Lung (tissue), 12 donors: ENCODE results near the gene CRYM. TPM values are rescaled to one million over a fixed set of nuclear protein-coding genes. Genes with fewer than 3 reads are reported as not detected.

Experiments
- ATAC-seq: fragments of 200-7000 bp; cut with Tn5 transposase; one replicate; pipeline ENCODE4 v1.9.1; 2020; ENCODE audit warnings: moderate number of reproducible peaks; ENCODE audit not compliant: insufficient read depth, low FRiP score
- DNase-seq, 3 donors: peaks; one replicate each; pipeline ENCODE4 v3.0.0-alpha.2; 2013 to 2017
- H3K27ac ChIP-seq, 2 donors: one replicate each; pipeline ENCODE4 v1.5.1; 2013; ENCODE audit warnings: mild to moderate bottlenecking in 2 of 2, moderate library complexity in 2 of 2, control low read depth in 1 of 2, inconsistent platforms in 1 of 2, low read depth in 1 of 2, low read length in 1 of 2
- H3K27me3 ChIP-seq, 3 donors: one replicate each; pipeline ENCODE4 v1.5.1; 2013; ENCODE audit warnings: low read length in 2 of 3; ENCODE audit not compliant: control insufficient read depth in 3 of 3, insufficient read depth in 3 of 3
- H3K36me3 ChIP-seq, 4 donors: one replicate each; pipeline ENCODE4 v1.5.1; 2013; ENCODE audit warnings: low read length in 4 of 4, mild to moderate bottlenecking in 1 of 4, moderate library complexity in 1 of 4; ENCODE audit not compliant: control insufficient read depth in 4 of 4, insufficient read depth in 4 of 4
- H3K4me1 ChIP-seq, 5 donors: one replicate each; pipeline ENCODE4 v1.5.1; 2013; ENCODE audit warnings: low read length in 5 of 5, mild to moderate bottlenecking in 2 of 5, moderate library complexity in 1 of 5; ENCODE audit not compliant: control insufficient read depth in 5 of 5, insufficient read depth in 5 of 5
- H3K4me3 ChIP-seq: one replicate; pipeline ENCODE4 v1.5.1; 2013; ENCODE audit warnings: mild to moderate bottlenecking, control low read depth, moderate library complexity
- H3K9ac ChIP-seq, 2 donors: one replicate each; pipeline ENCODE4 v1.5.1; 2013; ENCODE audit warnings: low read length in 2 of 2, control low read depth in 1 of 2; ENCODE audit not compliant: insufficient read depth in 1 of 2
- H3K9me3 ChIP-seq, 4 donors: one replicate each; pipeline ENCODE4 v1.5.1; 2013; ENCODE audit warnings: low read length in 3 of 4, mild to moderate bottlenecking in 1 of 4, moderate library complexity in 1 of 4; ENCODE audit not compliant: control insufficient read depth in 4 of 4, insufficient read depth in 3 of 4
- WGBS, 2 donors: extraction: QIAGEN DNeasy Blood & Tissue Kit; methylation state at CpG; one replicate each; pipeline ENCODE4 v1.1.7; 2013; 5-methylcytosine and 5-hydroxymethylcytosine counted together
- polyA plus RNA-seq, 2 donors: library from polyadenylated mRNA; stranded (reverse); fragments of 200-250 nt; gene quantifications; one replicate each; pipeline ENCODE4 v1.2.1, GENCODE V29; 2013
- total RNA-seq, 2 donors: library from RNA; depleted of rRNA in 1 of 2; stranded (reverse); fragments of >200 nt in 1 of 2; gene quantifications; one replicate each; pipeline ENCODE4 v1.2.1, GENCODE V29; 2014 to 2021
- TF ChIP-seq, protein P1 (sequence below): IDR thresholded peaks from 2 replicates; pipeline ENCODE4 v1.5.1; 2012; ENCODE audit warnings: mild to moderate bottlenecking; ENCODE audit errors: control extremely low read depth, extremely low read depth
- donor health status: control.
- donor health status: control.
- donor health status: Bipolar disorder and iron deficiency.
- donor health status: healthy.
- donor health status: DM: yes; HTN: yes; CAD: no.

Gene CRYM
- total and polyA plus RNA-seq, 4 donors: 5.4 to 11.9 (median 9.3) TPM

DNA sequence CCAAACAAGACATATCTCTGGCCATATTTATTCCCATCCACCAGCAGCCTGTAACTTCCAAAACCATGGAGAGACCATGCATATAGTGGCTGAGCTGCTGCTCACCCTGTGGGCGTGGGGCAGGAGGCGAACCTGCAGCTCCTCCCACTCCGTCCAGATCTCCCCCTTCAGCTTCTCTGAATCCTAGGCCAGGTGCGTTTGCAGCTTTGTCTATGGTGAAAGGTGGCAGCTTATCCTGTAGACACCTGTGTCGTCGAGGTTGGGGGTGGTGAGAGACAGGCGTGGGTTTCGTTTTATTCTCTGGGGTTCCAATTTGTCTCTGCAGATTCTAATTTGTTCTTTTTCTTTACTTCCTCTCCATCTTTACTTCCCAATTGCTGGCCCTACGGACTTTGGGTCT is 54.3 kb downstream of the CRYM start:
- no peak overlapping the region for H3K9ac ChIP-seq
- H3K27me3 ChIP-seq: peaks cover 0 to 2% (median 0%) of the 10 kb centered on the region in 3 donors
- DNase-seq (no peak), ATAC-seq (no peak)
- TF ChIP-seq, protein P1, sequence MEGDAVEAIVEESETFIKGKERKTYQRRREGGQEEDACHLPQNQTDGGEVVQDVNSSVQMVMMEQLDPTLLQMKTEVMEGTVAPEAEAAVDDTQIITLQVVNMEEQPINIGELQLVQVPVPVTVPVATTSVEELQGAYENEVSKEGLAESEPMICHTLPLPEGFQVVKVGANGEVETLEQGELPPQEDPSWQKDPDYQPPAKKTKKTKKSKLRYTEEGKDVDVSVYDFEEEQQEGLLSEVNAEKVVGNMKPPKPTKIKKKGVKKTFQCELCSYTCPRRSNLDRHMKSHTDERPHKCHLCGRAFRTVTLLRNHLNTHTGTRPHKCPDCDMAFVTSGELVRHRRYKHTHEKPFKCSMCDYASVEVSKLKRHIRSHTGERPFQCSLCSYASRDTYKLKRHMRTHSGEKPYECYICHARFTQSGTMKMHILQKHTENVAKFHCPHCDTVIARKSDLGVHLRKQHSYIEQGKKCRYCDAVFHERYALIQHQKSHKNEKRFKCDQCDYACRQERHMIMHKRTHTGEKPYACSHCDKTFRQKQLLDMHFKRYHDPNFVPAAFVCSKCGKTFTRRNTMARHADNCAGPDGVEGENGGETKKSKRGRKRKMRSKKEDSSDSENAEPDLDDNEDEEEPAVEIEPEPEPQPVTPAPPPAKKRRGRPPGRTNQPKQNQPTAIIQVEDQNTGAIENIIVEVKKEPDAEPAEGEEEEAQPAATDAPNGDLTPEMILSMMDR: no peak
- no peak overlapping the region for H3K4me3 ChIP-seq
- H3K9me3 ChIP-seq: no peaks in the 10 kb centered on the region
- H3K4me1 ChIP-seq: no peaks in the 10 kb centered on the region
- H3K36me3 ChIP-seq: no peaks in the 10 kb centered on the region
- 72 to 81% methylated on average over 9 of the region's 9 CpGs for WGBS, 2 donors
- H3K27ac ChIP-seq: no peak overlapping the region

DNA sequence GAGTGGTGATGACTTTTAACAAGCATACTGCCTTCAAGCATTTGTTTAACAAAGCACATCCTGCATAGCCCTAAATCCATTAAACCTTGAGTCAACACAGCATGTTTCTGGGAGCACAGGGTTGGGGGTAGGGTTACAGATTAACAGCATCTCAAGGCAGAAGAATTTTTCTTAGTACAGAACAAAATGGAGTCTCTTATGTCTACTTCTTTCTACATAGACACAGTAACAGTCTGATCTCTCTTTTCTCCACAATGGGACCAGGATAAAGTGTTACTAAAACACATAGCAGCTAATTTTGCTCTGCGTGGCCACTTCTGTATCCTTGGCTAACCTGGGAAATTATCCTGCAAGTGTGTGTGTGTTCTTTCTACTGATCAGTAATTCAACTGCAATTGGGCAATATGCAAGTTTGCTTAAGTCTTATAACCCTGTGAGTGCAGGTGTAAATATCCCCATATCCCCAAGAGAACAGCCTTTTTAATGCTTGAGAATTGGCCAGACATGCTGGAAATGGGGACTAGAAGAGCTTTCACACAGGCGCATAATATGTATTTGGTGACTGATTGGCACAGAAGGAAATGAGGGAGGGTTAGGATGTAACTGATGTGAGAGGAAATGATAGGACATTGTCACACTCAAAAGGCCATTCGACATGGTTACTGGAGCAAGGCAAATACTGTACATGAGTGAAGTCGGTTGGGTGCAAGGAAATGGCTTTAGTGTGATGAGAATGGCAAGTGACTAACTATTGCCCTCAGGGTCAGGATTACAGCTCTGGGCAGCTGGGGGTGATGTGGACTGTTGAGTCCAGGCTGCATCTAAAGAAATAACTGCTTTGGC is 55.4 kb downstream of the CRYM start:
- H3K9me3 ChIP-seq: no peaks in the 10 kb centered on the region
- H3K4me3 ChIP-seq: no peak overlapping the region
- DNase-seq (peak in 1 of 3 donors; percentile 16), ATAC-seq (peak; percentile 34)
- peaks cover 0 to 2% (median 0%) of the 10 kb centered on the region in 3 donors for H3K27me3 ChIP-seq
- H3K4me1 ChIP-seq: no peaks in the 10 kb centered on the region
- WGBS, 2 donors: 51 to 68% methylated on average over 4 of the region's 4 CpGs
- H3K36me3 ChIP-seq: no peaks in the 10 kb centered on the region
- H3K9ac ChIP-seq: no peak overlapping the region
- peak overlapping the region in 1 of 2 donors; percentile 33 for H3K27ac ChIP-seq
- TF ChIP-seq, protein P1: no peak

DNA sequence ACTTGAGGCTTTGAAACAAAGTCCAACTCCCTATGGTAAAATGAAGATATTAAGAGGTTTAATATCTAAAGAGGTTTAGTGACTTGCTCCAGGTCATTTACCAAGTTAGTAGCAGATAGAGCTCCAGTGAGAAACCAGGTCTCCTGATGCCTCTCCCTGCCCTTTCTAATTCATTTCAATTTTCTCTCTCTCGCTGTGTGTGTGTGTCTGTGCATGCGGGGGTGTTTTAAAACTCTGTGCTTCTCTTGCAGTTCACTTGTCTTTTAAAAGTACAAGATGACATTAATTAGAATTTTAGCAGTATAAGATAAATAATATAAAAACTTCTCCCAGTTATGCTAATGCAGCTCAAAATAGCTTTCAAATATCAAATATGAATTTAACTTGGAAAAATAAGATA is 58.5 kb downstream of the CRYM start:
- Histone ChIP-seq H3K27ac (no peak overlapping the region), H3K9ac (no peak overlapping the region), H3K36me3 (no peaks in the 10 kb centered on the region), H3K4me1 (no peaks in the 10 kb centered on the region), H3K4me3 (no peak overlapping the region), H3K27me3 (peaks cover 0 to 2% (median 0%) of the 10 kb centered on the region in 3 donors), H3K9me3 (no peaks in the 10 kb centered on the region)
- DNase-seq (no peak), ATAC-seq (no peak)
- WGBS, 2 donors: 96 to 98% methylated on average over 2 of the region's 2 CpGs
- TF ChIP-seq, protein P1: no peak
